ENCODE data around the gene ULK4.

- TF ChIP-seq, protein P1, sequence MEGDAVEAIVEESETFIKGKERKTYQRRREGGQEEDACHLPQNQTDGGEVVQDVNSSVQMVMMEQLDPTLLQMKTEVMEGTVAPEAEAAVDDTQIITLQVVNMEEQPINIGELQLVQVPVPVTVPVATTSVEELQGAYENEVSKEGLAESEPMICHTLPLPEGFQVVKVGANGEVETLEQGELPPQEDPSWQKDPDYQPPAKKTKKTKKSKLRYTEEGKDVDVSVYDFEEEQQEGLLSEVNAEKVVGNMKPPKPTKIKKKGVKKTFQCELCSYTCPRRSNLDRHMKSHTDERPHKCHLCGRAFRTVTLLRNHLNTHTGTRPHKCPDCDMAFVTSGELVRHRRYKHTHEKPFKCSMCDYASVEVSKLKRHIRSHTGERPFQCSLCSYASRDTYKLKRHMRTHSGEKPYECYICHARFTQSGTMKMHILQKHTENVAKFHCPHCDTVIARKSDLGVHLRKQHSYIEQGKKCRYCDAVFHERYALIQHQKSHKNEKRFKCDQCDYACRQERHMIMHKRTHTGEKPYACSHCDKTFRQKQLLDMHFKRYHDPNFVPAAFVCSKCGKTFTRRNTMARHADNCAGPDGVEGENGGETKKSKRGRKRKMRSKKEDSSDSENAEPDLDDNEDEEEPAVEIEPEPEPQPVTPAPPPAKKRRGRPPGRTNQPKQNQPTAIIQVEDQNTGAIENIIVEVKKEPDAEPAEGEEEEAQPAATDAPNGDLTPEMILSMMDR (IDR thresholded peaks at IDR 0.05 in 8 of 11, conservative IDR thresholded peaks at IDR 0.05 in 3 of 11): no peak
- TF ChIP-seq POLR2A (IDR thresholded peaks at IDR 0.05) (no peak), POLR2AphosphoS5 (IDR thresholded peaks at IDR 0.05) (no peak)
These were observed 739.4 kb downstream of the ULK4 start for GRCh38 chr3:41222501-41222900.

Measured in spleen (tissue), 7 donors.